Neural cell (in vitro differentiated cells): ENCODE results near the gene ANKRD44. TPM values are rescaled to one million over a fixed set of nuclear protein-coding genes. Genes with fewer than 3 reads are reported as not detected.

Experiments
- H2AFZ ChIP-seq: fragments of 200-600, 300-800 bp; sonication (generic), shearing (Covaris generic); 2 replicates; pipeline ENCODE4 v1.6.0; 2014; ENCODE audit warnings: low read depth, mild to moderate bottlenecking, antibody characterized with exemption, low read length, moderate library complexity
- H3F3A ChIP-seq: fragments of 200-600 bp; shearing (Covaris generic); 2 replicates; pipeline ENCODE4 v1.6.1; 2016; ENCODE audit warnings: mild to moderate bottlenecking, moderate library complexity, mixed read lengths, antibody characterized with exemption, low read length; ENCODE audit not compliant: insufficient read depth, poor library complexity, severe bottlenecking
- H3K27ac ChIP-seq: fragments of 200-600, 300-800 bp; sonication (generic), shearing (Covaris generic); 2 replicates; pipeline ENCODE4 v1.5.1; 2014; ENCODE audit warnings: mild to moderate bottlenecking, low read length, moderate library complexity
- H3K27me3 ChIP-seq: fragments of 300-800, 200-600 bp; sonication (generic), shearing (Covaris generic); 2 replicates; pipeline ENCODE4 v1.6.0; 2014; ENCODE audit warnings: mild to moderate bottlenecking, low read depth, low read length, moderate library complexity; ENCODE audit not compliant: insufficient read depth
- H3K36me3 ChIP-seq: fragments of 300-800, 200-600 bp; sonication (generic), shearing (Covaris generic); 2 replicates; pipeline ENCODE4 v1.5.1; 2014; ENCODE audit warnings: mild to moderate bottlenecking, antibody characterized with exemption, low read length, moderate library complexity; ENCODE audit not compliant: insufficient read depth
- H3K4me2 ChIP-seq: fragments of 300-800, 200-600 bp; sonication (generic), shearing (Covaris generic); 2 replicates; pipeline ENCODE4 v1.6.0; 2014; ENCODE audit warnings: mild to moderate bottlenecking, low read length
- H3K4me3 ChIP-seq: fragments of 300-800, 200-600 bp; sonication (generic), shearing (Covaris generic); 2 replicates; pipeline ENCODE4 v1.5.1; 2014; ENCODE audit warnings: mild to moderate bottlenecking, low read length, moderate library complexity
- H3K79me2 ChIP-seq: fragments of 200-600 bp; shearing (Covaris generic); replicated peaks from 2 replicates; pipeline ENCODE4 v1.6.0; 2014; ENCODE audit warnings: mild to moderate bottlenecking, low read length, moderate library complexity; ENCODE audit not compliant: insufficient read depth
- H3K9ac ChIP-seq: fragments of 300-800, 200-600 bp; sonication (generic), shearing (Covaris generic); 2 replicates; pipeline ENCODE4 v1.6.1; 2016; ENCODE audit warnings: mild to moderate bottlenecking, low read length, mixed read lengths
- H3K9me2 ChIP-seq: fragments of 200-600 bp; shearing (Covaris generic); 2 replicates; pipeline ENCODE4 v1.6.1; 2016; ENCODE audit warnings: mild to moderate bottlenecking, low read length, mixed read lengths; ENCODE audit not compliant: insufficient read depth
- H3K9me3 ChIP-seq: fragments of 200-600, 300-800 bp; sonication (generic), shearing (Covaris generic); 2 replicates; pipeline ENCODE4 v1.6.1; 2016; ENCODE audit warnings: mild to moderate bottlenecking, mixed run types, low read length, moderate library complexity, mixed read lengths
- H4K20me1 ChIP-seq: fragments of 200-600 bp; shearing (Covaris generic); 2 replicates; pipeline ENCODE4 v1.6.1; 2016; ENCODE audit warnings: mild to moderate bottlenecking, mixed run types; ENCODE audit not compliant: insufficient read depth
- CTCF ChIP-seq: fragments of 450-650 bp; IDR thresholded peaks from 2 replicates; pipeline ENCODE4 v1.5.1; 2014; ENCODE audit warnings: antibody characterized with exemption, mild to moderate bottlenecking, moderate library complexity; ENCODE audit not compliant: poor library complexity, severe bottlenecking
- EP300 ChIP-seq: fragments of 450-650 bp; conservative IDR thresholded peaks from 2 replicates; pipeline ENCODE4 v1.6.1; 2014; ENCODE audit warnings: antibody characterized with exemption, mild to moderate bottlenecking, moderate library complexity; ENCODE audit not compliant: poor library complexity, severe bottlenecking
- EZH2 ChIP-seq: fragments of 200-600, 300-800 bp; shearing (Covaris generic), sonication (generic); IDR thresholded peaks from 2 replicates; pipeline ENCODE4 v1.6.1; 2014; ENCODE audit warnings: antibody characterized with exemption, low read length, borderline replicate concordance, mild to moderate bottlenecking; ENCODE audit not compliant: insufficient read depth, poor library complexity, severe bottlenecking
- MXI1 ChIP-seq: fragments of 450-650 bp; conservative IDR thresholded peaks from 2 replicates; pipeline ENCODE4 v1.6.1; 2014; ENCODE audit warnings: antibody characterized with exemption, mild to moderate bottlenecking; ENCODE audit not compliant: poor library complexity, severe bottlenecking
- POLR2AphosphoS5 ChIP-seq: IDR thresholded peaks from 2 replicates; pipeline ENCODE4 v1.6.1; 2012
- RAD21 ChIP-seq: fragments of 450-650 bp; conservative IDR thresholded peaks from 2 replicates; pipeline ENCODE4 v1.6.1; 2014; ENCODE audit warnings: antibody characterized with exemption, mild to moderate bottlenecking, moderate library complexity
- REST ChIP-seq: IDR thresholded peaks from 2 replicates; pipeline ENCODE4 v1.6.1; 2012; ENCODE audit warnings: borderline replicate concordance
- SMC3 ChIP-seq: fragments of 450-650 bp; conservative IDR thresholded peaks from 2 replicates; pipeline ENCODE4 v1.6.1; 2014; ENCODE audit warnings: antibody characterized with exemption, mild to moderate bottlenecking, moderate library complexity; ENCODE audit not compliant: poor library complexity
- TAF1 ChIP-seq: IDR thresholded peaks from 2 replicates; pipeline ENCODE4 v1.6.1; 2012; ENCODE audit warnings: low read depth
- polyA plus RNA-seq: library from polyadenylated mRNA; depleted of rRNA; stranded (reverse); fragments of >200 nt; gene quantifications from 2 replicates; pipeline ENCODE4 v1.2.3, GENCODE V29; 2014

The ANKRD44 gene
- polyA plus RNA-seq, 1 donor from 2014 or later, result 94.3 TPM

- no peaks in the 10 kb centered on the region for H3K9me3 ChIP-seq
- TF ChIP-seq CTCF, result no peak
- no peak for TF ChIP-seq TAF1
- no peak for TF ChIP-seq REST
- no peak for TF ChIP-seq EZH2
- TF ChIP-seq POLR2AphosphoS5, result no peak
- no peak for TF ChIP-seq EP300
- TF ChIP-seq RAD21, result no peak
- TF ChIP-seq SMC3, result no peak
- TF ChIP-seq MXI1, result no peak
- no peak overlapping the region for H2AFZ ChIP-seq
- H3K9me2 ChIP-seq, result no peaks in the 10 kb centered on the region
- H3K4me3 ChIP-seq, result no peak overlapping the region
- H3K4me2 ChIP-seq, result no peak overlapping the region
- no peak overlapping the region for H3K27ac ChIP-seq
- no peaks in the 10 kb centered on the region for H4K20me1 ChIP-seq
- H3K9ac ChIP-seq, result no peak overlapping the region
- no peaks in the 10 kb centered on the region for H3F3A ChIP-seq
- no peaks in the 10 kb centered on the region for H3K36me3 ChIP-seq
- H3K27me3 ChIP-seq, result no peaks in the 10 kb centered on the region
- H3K79me2 ChIP-seq, result no peaks in the 10 kb centered on the region
These were observed 48.4 kb upstream of the ANKRD44 start for GRCh38 chr2:197358931-197359330.

- no peaks in the 10 kb centered on the region for H3F3A ChIP-seq
- no peaks in the 10 kb centered on the region for H3K9me2 ChIP-seq
- no peaks in the 10 kb centered on the region for H3K9me3 ChIP-seq
- no peaks in the 10 kb centered on the region for H3K79me2 ChIP-seq
- H3K27me3 ChIP-seq, result no peaks in the 10 kb centered on the region
- H2AFZ ChIP-seq, result no peak overlapping the region
- H3K4me3 ChIP-seq, result no peak overlapping the region
- H3K36me3 ChIP-seq, result no peaks in the 10 kb centered on the region
- no peak overlapping the region for H3K4me2 ChIP-seq
- no peak overlapping the region for H3K9ac ChIP-seq
- H4K20me1 ChIP-seq, result no peaks in the 10 kb centered on the region
- TF ChIP-seq POLR2AphosphoS5 (no peak), REST (no peak)
- no peak overlapping the region for H3K27ac ChIP-seq
These were observed 47.4 kb upstream of the ANKRD44 start for GRCh38 chr2:197357986-197358385.
